OCI-LY1 (cell line): ENCODE data around the gene NEB.

Source experiments
- CTCF ChIP-seq: fragments of 200-600 bp; sonication (generic), shearing (Covaris generic); IDR thresholded peaks from 2 replicates; pipeline ENCODE4 v1.5.1; 2017; ENCODE audit warnings: mild to moderate bottlenecking, antibody characterized with exemption, low read length, moderate library complexity, mixed read lengths
- EZH2 ChIP-seq: fragments of 200-600 bp; sonication (generic), shearing (Covaris generic); IDR thresholded peaks from 2 replicates; pipeline ENCODE4 v1.8.0; 2017; ENCODE audit warnings: borderline replicate concordance, mixed run types, mild to moderate bottlenecking, antibody characterized with exemption, low read length, moderate library complexity, mixed read lengths

- TF ChIP-seq CTCF (no peak), EZH2 (no peak)
Observed at GRCh38 chr2:151525821-151526373, 208.4 kb downstream of the NEB start.
